ENCODE measurements around the gene KCNK3. TPM values are rescaled to one million over a fixed set of nuclear protein-coding genes. Genes with fewer than 3 reads are reported as not detected.

KCNK3 gene
- total and polyA plus RNA-seq, 2 donors from 2014 or later = 2.1 to 8.1 TPM

DNA sequence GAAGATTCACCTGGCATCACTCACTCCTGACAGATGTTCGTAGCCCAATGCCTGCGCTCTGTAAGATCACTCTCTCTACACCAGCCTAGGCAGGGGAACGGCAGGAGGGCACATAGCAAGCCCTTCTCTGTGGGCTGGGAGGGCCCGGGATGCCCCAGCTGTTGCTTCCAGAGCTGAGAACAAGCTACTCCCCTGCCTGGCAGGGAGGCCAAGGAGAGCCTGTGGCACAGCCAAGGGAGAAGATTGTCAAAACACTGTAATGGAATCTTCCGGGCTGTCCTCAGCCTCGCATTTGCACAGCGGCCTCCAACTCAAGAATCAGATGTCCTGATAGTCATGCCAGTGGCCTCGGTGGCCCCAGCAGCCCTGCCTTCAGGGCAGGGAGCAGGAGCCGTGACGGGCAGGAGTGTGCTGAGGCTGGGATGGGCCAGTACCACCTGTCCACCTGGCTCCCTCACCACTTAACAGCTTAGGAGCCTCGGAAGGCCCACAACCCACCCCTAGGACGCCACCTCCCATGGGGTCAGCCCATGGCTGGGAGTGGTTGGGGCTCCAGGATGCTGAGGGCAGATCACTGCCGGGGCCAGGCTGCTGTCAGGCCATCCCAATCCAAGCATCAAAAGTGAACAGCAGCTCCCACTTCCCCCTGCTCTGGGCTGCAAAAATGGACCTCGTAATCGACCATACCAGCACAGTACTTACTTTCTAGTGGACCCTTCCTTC lies 49.7 kb downstream of the KCNK3 start:
- H3K9me3 ChIP-seq (ENCODE audit: control insufficient read depth in 2 of 3, insufficient read depth in 1 of 3, low read length in 3 of 3) = no peaks in the 10 kb centered on the region
- no peak for FAIRE-seq
- intact Hi-C loops (cut with DNase I) = loop anchor here (5.0 kb wide), 1 partner anchor 135 kb away; no protein-coding TSS in a partner anchor
- no peak for TF ChIP-seq CTCF (IDR thresholded peaks at IDR 0.05; ENCODE audit: borderline replicate concordance, extremely low read depth, insufficient read depth)
- no peak overlapping the region for H3K27ac ChIP-seq (ENCODE audit: low read depth in 2 of 2, low read length in 2 of 2)
- no peak overlapping the region for H3K4me3 ChIP-seq (ENCODE audit: low read length in 3 of 3)
- no peaks in the 10 kb centered on the region for H3K36me3 ChIP-seq (ENCODE audit: control insufficient read depth in 2 of 3, insufficient read depth in 3 of 3, low read length in 3 of 3)
- no peaks in the 10 kb centered on the region for H3K4me1 ChIP-seq (ENCODE audit: control insufficient read depth in 2 of 3, insufficient read depth in 2 of 3, low read depth in 1 of 3, low read length in 3 of 3)
- H3K27me3 ChIP-seq (ENCODE audit: control insufficient read depth, insufficient read depth, low read length) = no peaks in the 10 kb centered on the region
- no peak overlapping the region for H3K9ac ChIP-seq (ENCODE audit: low read length in 3 of 3)
- DNase-seq = peak in 1 of 5 donors; percentile 56

GRCh38 chr2:26743852-26744251 lies 51.3 kb downstream of the KCNK3 start:
- FAIRE-seq = no peak

DNA sequence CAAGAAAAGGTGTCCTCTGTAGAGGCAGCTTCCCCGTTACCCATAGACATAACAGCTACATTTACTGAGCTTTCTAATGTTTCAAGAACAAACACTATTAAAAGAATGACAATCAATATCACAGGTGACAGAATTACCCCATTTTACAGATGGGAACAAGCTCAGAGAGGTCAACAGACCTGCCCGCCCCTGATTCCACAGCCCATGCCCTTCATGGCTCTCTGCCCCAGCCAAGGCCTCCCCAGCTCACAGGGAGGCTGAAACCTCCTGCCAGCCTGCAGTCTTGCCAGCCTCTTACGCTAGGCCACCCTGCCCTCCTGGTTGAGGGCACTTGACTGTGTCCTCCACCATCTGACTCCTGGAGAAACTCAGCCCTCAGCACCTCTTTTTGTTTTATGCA lies 52.4 kb downstream of the KCNK3 start:
- no peaks in the 10 kb centered on the region for H3K9me3 ChIP-seq (ENCODE audit: control insufficient read depth in 2 of 3, insufficient read depth in 1 of 3, low read length in 3 of 3)
- H3K9ac ChIP-seq (ENCODE audit: low read length in 3 of 3) = no peak overlapping the region
- H3K4me3 ChIP-seq (ENCODE audit: low read length in 3 of 3) = no peak overlapping the region
- no peak for TF ChIP-seq CTCF (IDR thresholded peaks at IDR 0.05; ENCODE audit: borderline replicate concordance, extremely low read depth, insufficient read depth)
- no peaks in the 10 kb centered on the region for H3K4me1 ChIP-seq (ENCODE audit: control insufficient read depth in 2 of 3, insufficient read depth in 2 of 3, low read depth in 1 of 3, low read length in 3 of 3)
- intact Hi-C loops (cut with DNase I) = loop anchor here (5.0 kb wide), 1 partner anchor 138 kb away; no protein-coding TSS in a partner anchor
- H3K27ac ChIP-seq (ENCODE audit: low read depth in 2 of 2, low read length in 2 of 2) = no peak overlapping the region
- FAIRE-seq = no peak
- no peaks in the 10 kb centered on the region for H3K36me3 ChIP-seq (ENCODE audit: control insufficient read depth in 2 of 3, insufficient read depth in 3 of 3, low read length in 3 of 3)
- peak in 1 of 5 donors; percentile 51 for DNase-seq
- no peaks in the 10 kb centered on the region for H3K27me3 ChIP-seq (ENCODE audit: control insufficient read depth, insufficient read depth, low read length)

More at GRCh38 chr2:26743852-26744251, 51.3 kb downstream of the KCNK3 start:
- Histone ChIP-seq H3K36me3 (ENCODE audit: control insufficient read depth in 2 of 3, insufficient read depth in 3 of 3, low read length in 3 of 3) (no peaks in the 10 kb centered on the region), H3K27ac (ENCODE audit: low read depth in 2 of 2, low read length in 2 of 2) (no peak overlapping the region), H3K27me3 (ENCODE audit: control insufficient read depth, insufficient read depth, low read length) (no peaks in the 10 kb centered on the region), H3K9me3 (ENCODE audit: control insufficient read depth in 2 of 3, insufficient read depth in 1 of 3, low read length in 3 of 3) (no peaks in the 10 kb centered on the region), H3K9ac (ENCODE audit: low read length in 3 of 3) (no peak overlapping the region), H3K4me3 (ENCODE audit: low read length in 3 of 3) (no peak overlapping the region), H3K4me1 (ENCODE audit: control insufficient read depth in 2 of 3, insufficient read depth in 2 of 3, low read depth in 1 of 3, low read length in 3 of 3) (no peaks in the 10 kb centered on the region)
- DNase-seq = peak in 1 of 5 donors; percentile 26
- TF ChIP-seq CTCF (IDR thresholded peaks at IDR 0.05; ENCODE audit: borderline replicate concordance, extremely low read depth, insufficient read depth) = no peak
- intact Hi-C loops (cut with DNase I) = loop anchor here (5.0 kb wide), 1 partner anchor 137 kb away; no protein-coding TSS in a partner anchor
